GM12801 (cell line): ENCODE data around the gene RUBCNL.

Experiments
- CTCF ChIP-seq: IDR thresholded peaks from one replicate; pipeline ENCODE4 v1.5.1; 2011; ENCODE audit warnings: control low read depth; ENCODE audit not compliant: insufficient read length; ENCODE audit errors: extremely low read depth

RUBCNL gene

GRCh38 chr13:46369506-46370277 lies 17.4 kb downstream of the RUBCNL start:
- TF ChIP-seq CTCF, result no peak

- TF ChIP-seq CTCF, result no peak
Observed at GRCh38 chr13:46367617-46368327, 19.3 kb downstream of the RUBCNL start.

- TF ChIP-seq CTCF, result no peak
Observed at GRCh38 chr13:46361276-46361934, 25.6 kb downstream of the RUBCNL start.

GRCh38 chr13:46360604-46361003 lies 26.4 kb downstream of the RUBCNL start:
- no peak for TF ChIP-seq CTCF

GRCh38 chr13:46359714-46360113 lies 27.3 kb downstream of the RUBCNL start:
- no peak for TF ChIP-seq CTCF

- TF ChIP-seq CTCF, result no peak
Observed at GRCh38 chr13:46355901-46356590, 31.0 kb downstream of the RUBCNL start.

- no peak for TF ChIP-seq CTCF
Observed at GRCh38 chr13:46355088-46355468, 32.0 kb downstream of the RUBCNL start.
